SK-N-SH (cell line): ENCODE data around the gene EIF2B5. TPM values are rescaled to one million over a fixed set of nuclear protein-coding genes. Genes with fewer than 3 reads are reported as not detected.

Source experiments
- CTCF ChIA-PET: fragments of 300-600, 350-600 bp; formaldehyde crosslinking; extraction: SDS; loops from one replicate; lab custom pipeline; 2021; lab: Yijun Ruan, JAX
- POLR2A ChIA-PET: fragments of 350-600 bp; sonication (Branson Sonifier 250); formaldehyde crosslinking; extraction: SDS; loops from one replicate; lab custom pipeline; 2020; ENCODE audit warnings: antibody characterized with exemption, inconsistent platforms; lab: Yijun Ruan, JAX
- DNase-seq: peaks from one replicate; pipeline ENCODE4 v3.0.0; 2012
- H2AFZ ChIP-seq: fragments of 200-600 bp; sonication (generic); 2 replicates; pipeline ENCODE4 v1.8.1; 2016; ENCODE audit warnings: antibody characterized with exemption, mild to moderate bottlenecking, low read depth
- H3F3A ChIP-seq: fragments of 200-600 bp; sonication (generic); replicated peaks from 2 replicates; pipeline ENCODE3; 2016; ENCODE audit warnings: antibody characterized with exemption, mild to moderate bottlenecking; ENCODE audit not compliant: insufficient read depth
- H3K27ac ChIP-seq, 2 experiments: fragments of 200-500 bp in 1 of 2; fragments of 200-600 bp in 1 of 2; sonication (Bioruptor generic) in 1 of 2; sonication (generic), shearing (Covaris generic) in 1 of 2; 2 replicates each; pipeline versions ENCODE4 v1.5.1 to v1.6.1; 2014 to 2016; ENCODE audit warnings: low read depth in 2 of 2, inconsistent platforms in 1 of 2, low read length in 1 of 2, mild to moderate bottlenecking in 1 of 2, mixed read lengths in 1 of 2
- H3K27me3 ChIP-seq: fragments of 200-600 bp; sonication (generic), shearing (Covaris generic); 2 replicates; pipeline ENCODE4 v1.6.1; 2016; ENCODE audit warnings: mixed run types; ENCODE audit not compliant: insufficient read depth
- H3K36me3 ChIP-seq, 2 experiments: fragments of 200-500 bp in 1 of 2; fragments of 200-600 bp in 1 of 2; sonication (Bioruptor generic) in 1 of 2; sonication (generic) in 1 of 2; replicated peaks in 1 of 2; 2 replicates each; pipeline versions ENCODE3 to v1.5.1; 2014 to 2016; ENCODE audit warnings: low read length in 1 of 2, mild to moderate bottlenecking in 1 of 2; ENCODE audit not compliant: insufficient read depth in 2 of 2, control insufficient read depth in 1 of 2
- H3K4me1 ChIP-seq, 2 experiments: fragments of 200-500 bp in 1 of 2; fragments of 200-600 bp in 1 of 2; sonication (Bioruptor generic) in 1 of 2; sonication (generic), shearing (Covaris generic) in 1 of 2; 2 replicates each; pipeline versions ENCODE4 v1.5.1 to v1.6.1; 2014 to 2016; ENCODE audit warnings: low read depth in 1 of 2, low read length in 1 of 2, mixed run types in 1 of 2; ENCODE audit not compliant: insufficient read depth in 2 of 2, control insufficient read depth in 1 of 2
- H3K4me2 ChIP-seq: fragments of 200-600 bp; sonication (generic), shearing (Covaris generic); 2 replicates; pipeline ENCODE4 v1.6.1; 2017; ENCODE audit warnings: mixed run types
- H3K4me3 ChIP-seq, 2 experiments: fragments of 200-500 bp in 1 of 2; fragments of 200-600 bp in 1 of 2; sonication (Bioruptor generic) in 1 of 2; sonication (generic), shearing (Covaris generic) in 1 of 2; 2 replicates each; pipeline versions ENCODE4 v1.5.1 to v1.8.1; 2014 to 2016; ENCODE audit warnings: low read depth in 2 of 2, inconsistent platforms in 1 of 2, low read length in 1 of 2, mild to moderate bottlenecking in 1 of 2, mixed read lengths in 1 of 2, moderate library complexity in 1 of 2
- H3K79me2 ChIP-seq: fragments of 200-600 bp; sonication (generic); 2 replicates; pipeline ENCODE4 v1.8.1; 2017; ENCODE audit warnings: mild to moderate bottlenecking; ENCODE audit not compliant: insufficient read depth
- H3K9ac ChIP-seq: fragments of 200-600 bp; sonication (generic); 2 replicates; pipeline ENCODE4 v1.6.1; 2017; ENCODE audit warnings: mixed run types
- H3K9me2 ChIP-seq: fragments of 200-600 bp; sonication (generic); 2 replicates; pipeline ENCODE4 v1.6.1; 2017; ENCODE audit warnings: mixed run types
- H3K9me3 ChIP-seq: fragments of 200-600 bp; sonication (generic); 2 replicates; pipeline ENCODE4 v1.6.1; 2017; ENCODE audit warnings: mixed run types, mild to moderate bottlenecking, moderate library complexity
- H4K20me1 ChIP-seq: fragments of 200-600 bp; sonication (generic); 2 replicates; pipeline ENCODE4 v1.6.1; 2017; ENCODE audit warnings: mild to moderate bottlenecking, mixed run types; ENCODE audit not compliant: insufficient read depth
- ELF1 ChIP-seq: IDR thresholded peaks from 2 replicates; pipeline ENCODE4 v1.4.0; 2012
- EZH2phosphoT487 ChIP-seq: fragments of 200-600 bp; sonication (generic); IDR thresholded peaks from 2 replicates; pipeline ENCODE4 v1.6.1; 2017; ENCODE audit warnings: low read depth, mixed run types, mild to moderate bottlenecking, antibody characterized with exemption, moderate library complexity, borderline replicate concordance
- GABPA ChIP-seq: IDR thresholded peaks from 2 replicates; pipeline ENCODE4 v1.4.0; 2012; ENCODE audit warnings: low read depth, mild to moderate bottlenecking
- GATA2 ChIP-seq: sonication (generic); formaldehyde crosslinking; IDR thresholded peaks from 2 replicates; pipeline ENCODE4 v1.5.0; 2020; ENCODE audit warnings: mild to moderate bottlenecking, missing genetic modification reagents
- IRF3 ChIP-seq: fragments of 150-350 bp; IDR thresholded peaks from 2 replicates; pipeline ENCODE4 v1.6.1; 2016; ENCODE audit warnings: mild to moderate bottlenecking, low read depth, low read length
- MAX ChIP-seq: IDR thresholded peaks from 2 replicates; pipeline ENCODE4 v1.4.0; 2012; ENCODE audit warnings: low read depth
- NFIC ChIP-seq: IDR thresholded peaks from 2 replicates; pipeline ENCODE4 v1.4.0; 2012; ENCODE audit warnings: borderline replicate concordance
- POLR2AphosphoS5 ChIP-seq: IDR thresholded peaks from 2 replicates; pipeline ENCODE4 v1.6.1; 2012; ENCODE audit warnings: low read depth, low read length
- RCOR1 ChIP-seq: fragments of 150-350 bp; IDR thresholded peaks from 2 replicates; pipeline ENCODE4 v1.6.1; 2017; ENCODE audit warnings: antibody characterized with exemption, low read length
- RFX5 ChIP-seq: IDR thresholded peaks from 2 replicates; pipeline ENCODE4 v1.6.1; 2012; ENCODE audit warnings: mild to moderate bottlenecking, improper control_type of control experiment, low read length
- SMC3 ChIP-seq: IDR thresholded peaks from 2 replicates; pipeline ENCODE4 v1.6.1; 2012; ENCODE audit warnings: low read depth, low read length, improper control_type of control experiment
- TAF1 ChIP-seq: IDR thresholded peaks from 2 replicates; pipeline ENCODE4 v1.6.1; 2012; ENCODE audit warnings: low read depth, mild to moderate bottlenecking, low read length, moderate library complexity, borderline replicate concordance
- TEAD4 ChIP-seq: IDR thresholded peaks from 2 replicates; pipeline ENCODE4 v1.4.0; 2012; ENCODE audit warnings: mild to moderate bottlenecking, borderline replicate concordance; ENCODE audit not compliant: insufficient read depth
- USF1 ChIP-seq: IDR thresholded peaks from 2 replicates; pipeline ENCODE4 v1.4.0; 2012; ENCODE audit warnings: low read depth, borderline replicate concordance
- WGBS: methylation state at CpG from one replicate; pipeline ENCODE4 v1.1.6; 2017; ENCODE audit warnings: low lambda C conversion rate; 5-methylcytosine and 5-hydroxymethylcytosine counted together
- polyA plus RNA-seq, 3 experiments: library from polyadenylated mRNA; depleted of rRNA; stranded (reverse); fragments of >200 nt; gene quantifications; 2 replicates each; pipeline ENCODE4 v1.2.3, GENCODE V29; 2012
- TF ChIP-seq, protein P1 (sequence below): fragments of 200-600 bp; sonication (generic); IDR thresholded peaks from 2 replicates; pipeline ENCODE4 v1.6.1; 2017; ENCODE audit warnings: antibody characterized with exemption, mild to moderate bottlenecking, moderate library complexity
- TF ChIP-seq, protein P2 (sequence below): fragments of 150-350 bp; IDR thresholded peaks from 2 replicates; pipeline ENCODE4 v1.6.1; 2017; ENCODE audit warnings: antibody characterized with exemption, low read length, low read depth, borderline replicate concordance

The EIF2B5 gene
- polyA plus RNA-seq, 1 of the 3 experiments (the other 2 are of a cell fraction), result 46.8 TPM

DNA sequence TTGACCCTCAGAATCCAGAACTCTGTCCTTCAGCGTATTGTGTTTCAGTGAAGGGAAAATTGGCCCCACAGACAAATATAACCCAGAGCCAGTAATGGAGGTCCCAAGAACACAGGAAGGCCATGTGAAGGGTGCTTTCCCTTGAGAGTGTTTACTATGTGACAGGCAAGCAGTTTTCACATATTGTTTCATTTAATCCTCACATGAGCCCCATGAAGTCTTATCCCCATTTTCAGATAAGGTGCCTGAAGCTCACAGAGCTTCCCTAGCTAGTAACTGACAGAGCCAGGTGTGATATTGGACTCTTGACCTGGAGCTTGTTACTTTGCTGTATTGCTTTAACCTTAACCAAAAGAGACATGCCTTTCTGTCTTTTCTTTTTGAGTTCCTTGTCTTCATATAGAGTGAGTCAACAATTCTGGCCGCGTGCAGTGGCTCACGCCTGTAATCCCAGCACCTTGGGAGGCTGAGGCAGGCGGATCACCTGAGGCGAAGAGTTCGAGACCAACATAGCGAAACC lies 10.7 kb downstream of the EIF2B5 start:
- Histone ChIP-seq H3K27me3 (no peaks in the 10 kb centered on the region), H3K36me3 (peaks cover 29 to 51% of the 10 kb centered on the region in 2 experiments), H3K4me3 (no peak overlapping the region), H3K79me2 (peaks cover 8% of the 10 kb centered on the region), H3K9me3 (no peaks in the 10 kb centered on the region), H3F3A (peaks cover 8% of the 10 kb centered on the region), H3K9me2 (no peaks in the 10 kb centered on the region), H3K27ac (no peak overlapping the region), H2AFZ (no peak overlapping the region), H3K4me2 (no peak overlapping the region), H3K4me1 (peaks cover 0 to 2% of the 10 kb centered on the region in 2 experiments; a peak in 1 of 4 replicates), H4K20me1 (no peaks in the 10 kb centered on the region), H3K9ac (no peak overlapping the region)
- ChIA-PET CTCF (interaction anchor here (0.6 to 4.3 kb wide), 14 partner anchors 10 to 255 kb away, joined by 3 to 31 read pairs (median 6); partner anchors contain the start of genes ALG3, CAMK2N2, DVL3 and EEF1AKMT4), POLR2A (interaction anchor here (0.6 kb wide), 2 partner anchors 9 to 110 kb away, joined by 3 read pairs; no protein-coding TSS in a partner anchor)
- 92% methylated on average over 8 of the region's 8 CpGs for WGBS
- no peak for DNase-seq
- no peak for TF ChIP-seq RCOR1
- no peak for TF ChIP-seq IRF3
- TF ChIP-seq NFIC, result no peak
- no peak for TF ChIP-seq GABPA
- TF ChIP-seq SMC3, result no peak
- TF ChIP-seq TAF1, result no peak
- TF ChIP-seq, protein P1, sequence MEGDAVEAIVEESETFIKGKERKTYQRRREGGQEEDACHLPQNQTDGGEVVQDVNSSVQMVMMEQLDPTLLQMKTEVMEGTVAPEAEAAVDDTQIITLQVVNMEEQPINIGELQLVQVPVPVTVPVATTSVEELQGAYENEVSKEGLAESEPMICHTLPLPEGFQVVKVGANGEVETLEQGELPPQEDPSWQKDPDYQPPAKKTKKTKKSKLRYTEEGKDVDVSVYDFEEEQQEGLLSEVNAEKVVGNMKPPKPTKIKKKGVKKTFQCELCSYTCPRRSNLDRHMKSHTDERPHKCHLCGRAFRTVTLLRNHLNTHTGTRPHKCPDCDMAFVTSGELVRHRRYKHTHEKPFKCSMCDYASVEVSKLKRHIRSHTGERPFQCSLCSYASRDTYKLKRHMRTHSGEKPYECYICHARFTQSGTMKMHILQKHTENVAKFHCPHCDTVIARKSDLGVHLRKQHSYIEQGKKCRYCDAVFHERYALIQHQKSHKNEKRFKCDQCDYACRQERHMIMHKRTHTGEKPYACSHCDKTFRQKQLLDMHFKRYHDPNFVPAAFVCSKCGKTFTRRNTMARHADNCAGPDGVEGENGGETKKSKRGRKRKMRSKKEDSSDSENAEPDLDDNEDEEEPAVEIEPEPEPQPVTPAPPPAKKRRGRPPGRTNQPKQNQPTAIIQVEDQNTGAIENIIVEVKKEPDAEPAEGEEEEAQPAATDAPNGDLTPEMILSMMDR, result no peak
- TF ChIP-seq GATA2 (CRISPR knock-in tag), result no peak
- TF ChIP-seq EZH2phosphoT487, result no peak
- TF ChIP-seq ELF1, result no peak
- TF ChIP-seq POLR2AphosphoS5, result no peak
- no peak for TF ChIP-seq MAX
- no peak for TF ChIP-seq TEAD4
- TF ChIP-seq RFX5, result no peak
- TF ChIP-seq, protein P2, sequence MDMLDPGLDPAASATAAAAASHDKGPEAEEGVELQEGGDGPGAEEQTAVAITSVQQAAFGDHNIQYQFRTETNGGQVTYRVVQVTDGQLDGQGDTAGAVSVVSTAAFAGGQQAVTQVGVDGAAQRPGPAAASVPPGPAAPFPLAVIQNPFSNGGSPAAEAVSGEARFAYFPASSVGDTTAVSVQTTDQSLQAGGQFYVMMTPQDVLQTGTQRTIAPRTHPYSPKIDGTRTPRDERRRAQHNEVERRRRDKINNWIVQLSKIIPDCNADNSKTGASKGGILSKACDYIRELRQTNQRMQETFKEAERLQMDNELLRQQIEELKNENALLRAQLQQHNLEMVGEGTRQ, result no peak
- TF ChIP-seq USF1, result no peak
